ENCODE data around the gene GABARAP. TPM values are rescaled to one million over a fixed set of nuclear protein-coding genes. Genes with fewer than 3 reads are reported as not detected.

Gene GABARAP
- total and polyA plus RNA-seq, 2 of the 13 experiments (the other 11 are each of a cell fraction or from before 2014, with no cell fraction given), result 161 to 310 TPM

DNA sequence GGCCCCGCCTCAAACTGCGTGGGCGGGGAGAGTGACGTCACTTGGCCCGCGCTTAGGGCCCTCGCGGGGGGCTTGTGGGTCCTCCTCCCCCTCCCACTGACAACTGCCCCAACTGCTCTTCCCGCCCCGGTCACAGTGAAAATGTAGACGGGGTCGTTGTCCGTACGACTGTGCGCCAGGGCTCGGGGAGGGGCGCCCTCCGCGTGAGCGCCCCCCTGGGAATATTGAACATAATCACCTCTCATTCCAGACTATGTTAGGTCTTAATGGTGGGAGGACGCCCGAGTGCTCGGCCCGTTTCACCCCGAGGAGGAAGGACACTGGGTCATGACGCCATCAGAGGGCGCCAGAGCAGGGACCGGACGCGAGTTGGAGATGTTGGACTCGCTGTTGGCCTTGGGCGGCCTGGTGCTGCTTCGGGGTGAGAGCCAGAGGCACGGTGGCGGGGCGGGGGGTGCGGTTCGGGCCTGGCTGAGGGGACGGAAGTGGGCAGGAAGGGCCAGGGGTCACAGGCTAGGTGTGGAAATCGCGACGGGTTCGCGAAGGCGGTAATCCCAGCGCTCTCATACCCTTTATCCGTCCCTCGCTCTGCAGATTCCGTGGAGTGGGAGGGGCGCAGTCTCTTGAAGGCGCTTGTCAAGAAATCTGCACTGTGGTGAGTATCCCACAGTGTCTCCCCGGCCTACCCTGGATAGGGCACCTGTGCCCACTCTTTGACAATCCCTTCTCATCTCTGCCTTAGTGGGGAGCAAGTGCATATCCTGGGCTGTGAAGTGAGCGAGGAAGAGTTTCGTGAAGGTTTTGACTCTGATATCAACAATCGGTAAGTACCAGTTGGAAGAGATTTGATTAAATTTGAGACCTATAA, 10.2 kb upstream of the GABARAP start, which contains the start of gene ELP5:
ELP5 (plus strand) TSS at position 40 of the 868 bp plus-strand sequence; CDS start at position 376, 336 bp downstream.
- FAIRE-seq (no peak), DNase-seq (ENCODE audit: low spot score) (peak; percentile 94), ATAC-seq (peak; percentile 74)
- Histone ChIP-seq H4K20me1 (ENCODE audit: insufficient read depth, low read length) (no peaks in the 10 kb centered on the region), H3K79me2 (ENCODE audit: insufficient read depth, low read length) (peaks cover 49% of the 10 kb centered on the region), H3K27ac (ENCODE audit: extremely low read length, insufficient read depth, low read length) (peak within 1 kb of the TSS; percentile 99), H3K4me1 (ENCODE audit: insufficient read depth, low read length) (peaks cover 43% of the 10 kb centered on the region), H3K27me3 (ENCODE audit: control insufficient read depth in 1 of 2, insufficient read depth in 2 of 2, low read length in 2 of 2) (peaks cover 0 to 2% of the 10 kb centered on the region in 2 experiments; a peak in 1 of 5 replicates), H3K9me3 (ENCODE audit: low read length) (no peaks in the 10 kb centered on the region), H3K9ac (ENCODE audit: insufficient read depth, low read depth, low read length) (peak within 1 kb of the TSS; percentile 96), H2AFZ (ENCODE audit: low read length) (no peak within 1 kb of the TSS), H3K4me2 (ENCODE audit: low read depth, low read length) (peak within 1 kb of the TSS; percentile 91), H3K36me3 (replicated peaks in 1 of 2; ENCODE audit: control insufficient read depth in 1 of 2, insufficient read depth in 2 of 2, low read length in 2 of 2) (peaks cover 8 to 13% of the 10 kb centered on the region in 2 experiments; a peak in 4 of 5 replicates), H3K4me3 (replicated peaks in 1 of 3; ENCODE audit: insufficient read depth in 1 of 3, low read depth in 2 of 3, low read length in 3 of 3) (peak within 1 kb of the TSS; percentile 95 to 99 (median 96))
- ChIA-PET CTCF (ENCODE audit: low intra/inter-chr PET ratio, low total read pairs) (interaction anchor here (1.5 kb wide), 2 partner anchors 28 to 43 kb away, joined by 4 to 5 read pairs; partner anchors contain the start of gene SLC2A4), POLR2A (interaction anchor here (1.0 to 2.6 kb wide), 6 partner anchors 10 to 77 kb away, joined by 4 to 34 read pairs (median 12); partner anchors contain the start of genes ACADVL, DLG4, GABARAP and NEURL4)
- BruUV-seq (replicated peaks), result TSS peak; percentile 79
- WGBS (ENCODE audit: low lambda C conversion rate), result 2% methylated on average over 11 of the region's 55 CpGs
- intact Hi-C loops (cut with micrococcal nuclease; ENCODE audit: unreplicated experiment) (no loop called here), in situ Hi-C loops (cut with HindIII; ENCODE audit: extremely low pct_ligation_motif_present, low pct_unique_long_range_greater_than_20kb) (no loop called here)
- TF ChIP-seq ZSCAN31 (CRISPR knock-in tag; IDR thresholded peaks at IDR 0.05; ENCODE audit: low read depth) (peak; percentile 60; the same call in 1 of the 2 replicates), TBX3 (IDR thresholded peaks at IDR 0.05; ENCODE audit: borderline replicate concordance) (peak; percentile 37; the same call in 1 of the 2 replicates), TOE1 (CRISPR knock-in tag; IDR thresholded peaks at IDR 0.05) (no peak; the same call in 1 of the 2 replicates), TGIF2 (CRISPR knock-in tag; IDR thresholded peaks at IDR 0.05) (no peak), NR2F2 (IDR thresholded peaks at IDR 0.05; ENCODE audit: borderline replicate concordance, low read depth) (peak; percentile 74; the same call in 1 of the 2 replicates), PHF8 (CRISPR knock-in tag; IDR thresholded peaks at IDR 0.05) (peak; percentile 87), ZNF761 (CRISPR knock-in tag; conservative IDR thresholded peaks at IDR 0.05) (peak; percentile 68), ZNF331 (CRISPR knock-in tag; IDR thresholded peaks at IDR 0.05) (peak; percentile 65; the same call in 1 of the 2 replicates), GABPA (IDR thresholded peaks at IDR 0.05; ENCODE audit: low read depth, low read length) (peak; percentile 44), GABPA (CRISPR knock-in tag; IDR thresholded peaks at IDR 0.05; ENCODE audit: low read depth) (0 out of 2 replicates have a peak, but pooled peaks have one; percentile 2), ZNF460 (CRISPR knock-in tag; IDR thresholded peaks at IDR 0.05; ENCODE audit: borderline replicate concordance) (peak; percentile 21; the same call in 1 of the 2 replicates), ZNF746 (CRISPR knock-in tag; IDR thresholded peaks at IDR 0.05) (peak; percentile 87; the same call in 1 of the 2 replicates), ZNF598 (CRISPR knock-in tag; IDR thresholded peaks at IDR 0.05; ENCODE audit: borderline replicate concordance) (no peak), MAFK (conservative IDR thresholded peaks at IDR 0.05 in 1 of 2, IDR thresholded peaks at IDR 0.05 in 1 of 2; ENCODE audit: low read length in 2 of 2) (no peak), ZNF619 (CRISPR knock-in tag; IDR thresholded peaks at IDR 0.05) (peak; percentile 25; the same call in 1 of the 2 replicates), ZC3H13 (CRISPR knock-in tag; IDR thresholded peaks at IDR 0.05) (no peak), ATF7 (IDR thresholded peaks at IDR 0.05) (peak; percentile 98), ATF7 (CRISPR knock-in tag; IDR thresholded peaks at IDR 0.05) (peak; percentile 86; the same call in 1 of the 2 replicates), ZSCAN21 (CRISPR knock-in tag; IDR thresholded peaks at IDR 0.05; ENCODE audit: borderline replicate concordance) (peak; percentile 81; the same call in 1 of the 2 replicates), ZNF24 (IDR thresholded peaks at IDR 0.05) (no peak), ZNF234 (CRISPR knock-in tag; conservative IDR thresholded peaks at IDR 0.05) (peak; percentile 84; the same call in 1 of the 2 replicates)
- TF ChIP-seq, protein P1, sequence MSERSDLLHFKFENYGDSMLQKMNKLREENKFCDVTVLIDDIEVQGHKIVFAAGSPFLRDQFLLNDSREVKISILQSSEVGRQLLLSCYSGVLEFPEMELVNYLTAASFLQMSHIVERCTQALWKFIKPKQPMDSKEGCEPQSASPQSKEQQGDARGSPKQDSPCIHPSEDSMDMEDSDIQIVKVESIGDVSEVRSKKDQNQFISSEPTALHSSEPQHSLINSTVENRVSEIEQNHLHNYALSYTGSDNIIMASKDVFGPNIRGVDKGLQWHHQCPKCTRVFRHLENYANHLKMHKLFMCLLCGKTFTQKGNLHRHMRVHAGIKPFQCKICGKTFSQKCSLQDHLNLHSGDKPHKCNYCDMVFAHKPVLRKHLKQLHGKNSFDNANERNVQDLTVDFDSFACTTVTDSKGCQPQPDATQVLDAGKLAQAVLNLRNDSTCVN (CRISPR knock-in tag; IDR thresholded peaks at IDR 0.05; ENCODE audit: borderline replicate concordance), result peak; percentile 20
- TF ChIP-seq, protein P2, sequence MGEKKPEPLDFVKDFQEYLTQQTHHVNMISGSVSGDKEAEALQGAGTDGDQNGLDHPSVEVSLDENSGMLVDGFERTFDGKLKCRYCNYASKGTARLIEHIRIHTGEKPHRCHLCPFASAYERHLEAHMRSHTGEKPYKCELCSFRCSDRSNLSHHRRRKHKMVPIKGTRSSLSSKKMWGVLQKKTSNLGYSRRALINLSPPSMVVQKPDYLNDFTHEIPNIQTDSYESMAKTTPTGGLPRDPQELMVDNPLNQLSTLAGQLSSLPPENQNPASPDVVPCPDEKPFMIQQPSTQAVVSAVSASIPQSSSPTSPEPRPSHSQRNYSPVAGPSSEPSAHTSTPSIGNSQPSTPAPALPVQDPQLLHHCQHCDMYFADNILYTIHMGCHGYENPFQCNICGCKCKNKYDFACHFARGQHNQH (CRISPR knock-in tag; IDR thresholded peaks at IDR 0.05), result peak; percentile 72
